ENCODE data around the gene OSR1.

Gene OSR1

GRCh38 chr2:19360266-19360965 is 2.0 kb upstream of the OSR1 start:
- in situ Hi-C loops (cut with MboI; ENCODE audit: low sequenced_read_pairs) = loop anchor here (25.0 kb wide), 2 partner anchors 502 to 848 kb away; no protein-coding TSS in a partner anchor

- in situ Hi-C loops (cut with MboI; ENCODE audit: low sequenced_read_pairs) = loop anchor here (25.0 kb wide), 2 partner anchors 503 to 847 kb away; no protein-coding TSS in a partner anchor
Measured at GRCh38 chr2:19359456-19359855, 1.0 kb upstream of the OSR1 start.

GRCh38 chr2:19359021-19359357 is 566 bp upstream of the OSR1 start:
- in situ Hi-C loops (cut with MboI; ENCODE audit: low sequenced_read_pairs) = loop anchor here (25.0 kb wide), 2 partner anchors 503 to 847 kb away; no protein-coding TSS in a partner anchor

- in situ Hi-C loops (cut with MboI; ENCODE audit: low sequenced_read_pairs) = loop anchor here (25.0 kb wide), 2 partner anchors 505 to 845 kb away; no protein-coding TSS in a partner anchor
Measured at GRCh38 chr2:19357402-19358241, 801 bp downstream of the OSR1 start.

GRCh38 chr2:19356545-19357401 is 1.6 kb downstream of the OSR1 start:
- in situ Hi-C loops (cut with MboI; ENCODE audit: low sequenced_read_pairs) = loop anchor here (25.0 kb wide), 2 partner anchors 506 to 844 kb away; no protein-coding TSS in a partner anchor

GRCh38 chr2:19355931-19356544 is 2.4 kb downstream of the OSR1 start:
- in situ Hi-C loops (cut with MboI; ENCODE audit: low sequenced_read_pairs) = loop anchor here (25.0 kb wide), 2 partner anchors 506 to 844 kb away; no protein-coding TSS in a partner anchor

- in situ Hi-C loops (cut with MboI; ENCODE audit: low sequenced_read_pairs) = loop anchor here (25.0 kb wide), 2 partner anchors 507 to 843 kb away; no protein-coding TSS in a partner anchor
Measured at GRCh38 chr2:19355416-19355821, 3.0 kb downstream of the OSR1 start.

- in situ Hi-C loops (cut with MboI; ENCODE audit: low sequenced_read_pairs) = loop anchor here (25.0 kb wide), 2 partner anchors 507 to 843 kb away; no protein-coding TSS in a partner anchor
Measured at GRCh38 chr2:19355014-19355405, 3.4 kb downstream of the OSR1 start.

- in situ Hi-C loops (cut with MboI; ENCODE audit: low sequenced_read_pairs) = loop anchor here (25.0 kb wide), 2 partner anchors 509 to 841 kb away; no protein-coding TSS in a partner anchor
Measured at GRCh38 chr2:19353721-19354050, 4.7 kb downstream of the OSR1 start.

GRCh38 chr2:19352946-19353720 is 5.3 kb downstream of the OSR1 start:
- in situ Hi-C loops (cut with MboI; ENCODE audit: low sequenced_read_pairs) = loop anchor here (25.0 kb wide), 2 partner anchors 509 to 841 kb away; no protein-coding TSS in a partner anchor

- in situ Hi-C loops (cut with MboI; ENCODE audit: low sequenced_read_pairs) = loop anchor here (25.0 kb wide), 2 partner anchors 510 to 840 kb away; no protein-coding TSS in a partner anchor
Measured at GRCh38 chr2:19351899-19352697, 6.3 kb downstream of the OSR1 start.

- in situ Hi-C loops (cut with MboI; ENCODE audit: low sequenced_read_pairs) = loop anchor here (25.0 kb wide), 2 partner anchors 511 to 839 kb away; no protein-coding TSS in a partner anchor
Measured at GRCh38 chr2:19351499-19351898, 6.9 kb downstream of the OSR1 start.

GRCh38 chr2:19350678-19351401 is 7.6 kb downstream of the OSR1 start:
- in situ Hi-C loops (cut with MboI; ENCODE audit: low sequenced_read_pairs) = loop anchor here (25.0 kb wide), 2 partner anchors 511 to 839 kb away; no protein-coding TSS in a partner anchor

- in situ Hi-C loops (cut with MboI; ENCODE audit: low sequenced_read_pairs) = loop anchor here (25.0 kb wide), 2 partner anchors 512 to 838 kb away; no protein-coding TSS in a partner anchor
Measured at GRCh38 chr2:19349911-19350677, 8.3 kb downstream of the OSR1 start.

GRCh38 chr2:19348692-19349091 is 9.7 kb downstream of the OSR1 start:
- in situ Hi-C loops (cut with MboI; ENCODE audit: low sequenced_read_pairs) = no loop called here

GRCh38 chr2:19347619-19348562 is 10.5 kb downstream of the OSR1 start:
- in situ Hi-C loops (cut with MboI; ENCODE audit: low sequenced_read_pairs) = no loop called here

Measured in HL-60/S4 treated with retinoic acid at 250 ng/mL for 4 days and 3 days (cell line).